ENCODE data around the gene NHLRC1.

Gene NHLRC1

DNA sequence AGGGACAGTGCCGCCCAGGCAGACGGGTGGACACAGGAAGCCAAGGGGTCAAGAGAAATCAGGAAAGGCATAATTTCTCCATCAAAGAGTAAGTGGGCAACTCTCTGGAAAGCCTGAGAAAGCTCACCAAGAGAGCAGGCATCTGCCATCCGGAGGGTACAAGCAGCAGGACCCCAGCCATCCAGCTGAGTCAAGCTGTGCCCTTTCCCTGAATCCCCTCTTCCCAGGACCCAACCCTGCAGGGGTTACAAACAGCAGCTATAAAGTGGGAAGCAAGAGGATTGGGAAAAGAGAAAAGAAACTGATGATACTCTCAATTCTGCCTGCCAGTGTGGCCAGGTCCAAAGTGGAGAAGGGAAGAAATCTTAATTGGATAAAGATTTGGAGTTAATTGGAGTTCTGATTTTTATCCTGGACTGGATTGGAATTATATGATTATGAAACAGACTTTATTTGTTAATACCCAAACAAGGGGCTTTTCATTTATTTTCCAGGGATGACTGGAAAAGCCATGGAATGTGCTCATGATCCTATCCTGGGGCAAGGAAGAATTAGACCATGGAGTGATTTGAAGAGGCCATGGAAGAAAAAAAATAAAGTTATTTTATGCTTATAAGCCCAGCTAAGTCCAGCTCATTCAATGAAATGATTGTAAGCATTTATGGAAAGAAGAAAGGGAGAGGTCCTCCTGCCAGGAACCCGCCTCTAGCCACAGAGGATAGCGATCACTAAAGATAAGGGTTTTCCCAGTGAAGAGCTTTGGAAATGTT, 34.9 kb downstream of the NHLRC1 start:
- H3K27ac Mint-ChIP-seq: no peak overlapping the region
- no peak for DNase-seq
- H3K27me3 Mint-ChIP-seq: peaks cover 3% of the 10 kb centered on the region
- H3K4me1 Mint-ChIP-seq: no peaks in the 10 kb centered on the region
- no peaks in the 10 kb centered on the region for H3K36me3 Mint-ChIP-seq
- no peak overlapping the region for H3K4me3 Mint-ChIP-seq
- H3K9me3 Mint-ChIP-seq: peaks cover 5% of the 10 kb centered on the region
- CTCF ChIA-PET: no interaction called here

DNA sequence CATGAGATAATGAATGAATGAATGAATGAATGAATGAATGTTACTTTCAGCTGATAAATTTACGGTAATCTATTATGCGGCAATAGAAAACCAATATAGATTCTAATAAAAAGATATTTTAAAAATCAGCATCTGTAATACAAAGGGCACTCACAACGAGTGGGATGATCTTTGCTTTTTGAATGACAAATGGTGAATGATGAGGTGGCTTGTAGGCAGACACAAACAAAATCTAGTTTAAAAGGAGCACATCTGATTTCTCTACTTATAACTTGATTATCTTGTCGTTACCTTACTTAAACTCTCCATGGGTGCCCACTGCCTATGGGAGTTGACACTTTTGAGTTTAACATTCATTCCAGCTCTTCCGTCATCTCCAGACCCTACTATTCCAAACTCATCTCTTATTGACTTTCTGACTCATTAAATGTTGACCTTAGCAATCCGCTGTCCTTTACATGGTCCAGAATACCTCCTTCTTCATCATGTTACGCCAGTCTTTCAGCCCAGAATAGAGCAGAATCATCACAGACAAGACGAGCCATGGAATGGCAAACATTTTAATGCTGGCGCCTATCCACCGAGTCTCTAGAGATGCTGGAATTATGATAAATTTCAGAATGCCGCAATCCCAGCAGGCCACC, 41.3 kb downstream of the NHLRC1 start:
- Mint-ChIP-seq H3K36me3 (no peaks in the 10 kb centered on the region), H3K9me3 (peaks cover 5% of the 10 kb centered on the region), H3K4me1 (no peaks in the 10 kb centered on the region), H3K4me3 (no peak overlapping the region), H3K27me3 (peaks cover 4% of the 10 kb centered on the region), H3K27ac (no peak overlapping the region)
- CTCF ChIA-PET: no interaction called here
- DNase-seq: no peak

DNA sequence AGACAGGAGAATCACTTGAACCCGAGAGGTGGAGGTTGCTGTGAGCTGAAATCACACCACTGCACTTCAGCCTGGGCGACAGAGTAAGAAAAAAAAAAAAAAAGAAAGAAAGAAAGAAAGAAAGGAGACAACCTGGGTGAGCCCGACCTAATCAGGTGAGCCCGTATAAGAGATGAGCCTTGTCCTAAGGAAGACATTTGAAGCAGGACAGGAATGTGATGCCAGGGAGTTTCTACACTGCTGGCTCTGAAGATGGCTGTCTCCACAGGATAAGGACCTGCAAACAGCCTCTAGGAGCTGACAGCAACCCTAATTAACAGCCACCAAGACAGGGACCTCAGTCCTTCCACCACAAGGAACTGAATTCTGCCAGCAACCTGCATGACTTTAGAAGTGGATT, 41.9 kb downstream of the NHLRC1 start:
- no peaks in the 10 kb centered on the region for H3K36me3 Mint-ChIP-seq
- H3K9me3 Mint-ChIP-seq: peaks cover 9% of the 10 kb centered on the region
- CTCF ChIA-PET: no interaction called here
- H3K4me3 Mint-ChIP-seq: no peak overlapping the region
- no peaks in the 10 kb centered on the region for H3K4me1 Mint-ChIP-seq
- H3K27ac Mint-ChIP-seq: no peak overlapping the region
- no peak for DNase-seq
- peaks cover 4% of the 10 kb centered on the region for H3K27me3 Mint-ChIP-seq

DNA sequence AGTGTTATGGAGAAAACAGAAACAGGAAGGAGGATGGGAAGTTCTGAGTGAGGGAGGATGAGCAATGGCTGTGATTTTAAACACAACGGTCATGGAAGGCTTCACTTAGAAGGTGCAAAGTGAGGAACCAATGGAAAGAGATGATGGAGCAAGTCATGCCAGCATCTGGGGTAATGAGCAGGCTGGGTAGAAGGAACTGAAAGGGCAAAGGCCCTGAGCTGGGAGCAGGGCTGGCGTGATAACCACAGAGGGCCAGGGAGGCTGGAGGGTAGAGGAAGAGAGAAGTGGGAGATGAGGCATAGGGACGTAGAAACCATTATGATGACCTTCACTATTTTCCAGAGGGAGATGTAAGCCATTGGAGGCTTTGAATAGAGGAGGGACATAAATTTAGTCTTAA, 43.6 kb downstream of the NHLRC1 start:
- H3K27me3 Mint-ChIP-seq: peaks cover 4% of the 10 kb centered on the region
- H3K9me3 Mint-ChIP-seq: peaks cover 16% of the 10 kb centered on the region
- no peak overlapping the region for H3K4me3 Mint-ChIP-seq
- H3K27ac Mint-ChIP-seq: no peak overlapping the region
- H3K4me1 Mint-ChIP-seq: no peaks in the 10 kb centered on the region
- no peak for DNase-seq
- H3K36me3 Mint-ChIP-seq: no peaks in the 10 kb centered on the region
- CTCF ChIA-PET: no interaction called here

DNA sequence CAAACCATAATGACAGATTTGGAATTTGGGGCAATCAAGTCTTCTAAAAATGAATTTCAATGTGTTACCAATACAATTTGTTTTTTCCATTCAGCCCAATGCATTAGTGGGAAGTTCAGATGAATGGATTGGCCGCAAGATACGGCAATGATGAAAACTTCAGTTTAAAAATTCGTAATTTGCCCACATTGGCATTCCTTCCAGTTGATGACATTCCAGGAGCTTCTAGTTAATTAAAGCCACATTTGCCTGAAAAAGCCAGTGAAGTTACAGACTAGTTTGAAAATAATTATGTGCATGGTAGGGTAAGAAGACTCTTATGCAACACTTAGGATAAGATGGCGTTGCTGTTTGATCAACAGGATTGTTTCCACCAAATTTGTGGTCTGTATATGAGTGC, 46.2 kb downstream of the NHLRC1 start:
- H3K27me3 Mint-ChIP-seq: peaks cover 10% of the 10 kb centered on the region
- no peaks in the 10 kb centered on the region for H3K4me1 Mint-ChIP-seq
- CTCF ChIA-PET: no interaction called here
- H3K36me3 Mint-ChIP-seq: no peaks in the 10 kb centered on the region
- no peak for DNase-seq
- H3K9me3 Mint-ChIP-seq: peaks cover 16% of the 10 kb centered on the region
- no peak overlapping the region for H3K4me3 Mint-ChIP-seq
- no peak overlapping the region for H3K27ac Mint-ChIP-seq

DNA sequence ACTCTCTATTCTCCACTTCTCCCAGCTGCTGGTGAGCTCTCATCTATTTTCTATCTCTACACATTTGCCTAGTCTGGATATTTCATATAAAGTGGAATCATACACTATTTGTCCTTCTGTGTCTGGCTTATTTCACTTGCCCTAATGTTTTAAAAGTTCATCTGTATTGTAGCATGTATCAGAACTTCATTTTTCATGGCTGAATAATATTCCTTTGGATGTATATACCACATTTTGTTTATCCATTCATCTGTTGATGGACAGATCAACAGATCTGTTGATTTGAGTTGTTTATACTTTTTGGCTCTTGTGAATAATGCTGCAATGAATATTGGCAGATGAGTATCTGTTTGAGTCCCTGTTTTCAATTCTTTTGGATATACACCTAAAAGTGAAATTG, 49.6 kb downstream of the NHLRC1 start:
- H3K4me3 Mint-ChIP-seq: no peak overlapping the region

DNA sequence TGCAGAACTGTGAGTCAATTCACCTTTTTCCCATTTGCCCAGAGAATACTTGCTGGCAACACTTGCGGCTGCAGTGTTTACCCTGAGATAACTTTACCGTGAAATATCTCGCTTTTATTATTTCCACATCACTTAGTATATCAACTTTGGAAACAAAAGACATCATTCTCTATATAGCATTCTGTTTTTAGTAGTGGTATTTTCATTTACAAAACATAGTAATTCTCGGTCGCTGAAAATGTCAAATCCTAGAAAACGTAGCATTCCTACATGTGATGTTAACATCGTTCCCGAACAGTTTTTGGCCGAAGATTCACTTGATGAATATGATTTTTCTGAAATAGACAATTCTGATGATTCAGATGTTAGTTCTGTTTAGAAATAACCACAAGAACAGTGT, 52.0 kb downstream of the NHLRC1 start:
- Mint-ChIP-seq H3K27me3 (peaks cover 6% of the 10 kb centered on the region), H3K9me3 (peaks cover 6% of the 10 kb centered on the region), H3K4me1 (no peaks in the 10 kb centered on the region), H3K36me3 (no peaks in the 10 kb centered on the region), H3K4me3 (no peak overlapping the region), H3K27ac (no peak overlapping the region)
- CTCF ChIA-PET: no interaction called here
- no peak for DNase-seq

More for the DNA sequence above, 49.6 kb downstream of the NHLRC1 start:
- DNase-seq: no peak
- no peaks in the 10 kb centered on the region for H3K36me3 Mint-ChIP-seq
- H3K27me3 Mint-ChIP-seq: peaks cover 6% of the 10 kb centered on the region
- peaks cover 16% of the 10 kb centered on the region for H3K9me3 Mint-ChIP-seq
- no peaks in the 10 kb centered on the region for H3K4me1 Mint-ChIP-seq
- no peak overlapping the region for H3K27ac Mint-ChIP-seq
- CTCF ChIA-PET: no interaction called here
